HG02973 (cell line): ENCODE measurements around the gene IL7R.

Source experiments
- ATAC-seq: cut with Tn5 transposase; IDR thresholded peaks from one replicate; pipeline ENCODE4 v1.9.1; 2021; ENCODE audit warnings: moderate library complexity; ENCODE audit not compliant: unreplicated experiment

IL7R gene, protein sequence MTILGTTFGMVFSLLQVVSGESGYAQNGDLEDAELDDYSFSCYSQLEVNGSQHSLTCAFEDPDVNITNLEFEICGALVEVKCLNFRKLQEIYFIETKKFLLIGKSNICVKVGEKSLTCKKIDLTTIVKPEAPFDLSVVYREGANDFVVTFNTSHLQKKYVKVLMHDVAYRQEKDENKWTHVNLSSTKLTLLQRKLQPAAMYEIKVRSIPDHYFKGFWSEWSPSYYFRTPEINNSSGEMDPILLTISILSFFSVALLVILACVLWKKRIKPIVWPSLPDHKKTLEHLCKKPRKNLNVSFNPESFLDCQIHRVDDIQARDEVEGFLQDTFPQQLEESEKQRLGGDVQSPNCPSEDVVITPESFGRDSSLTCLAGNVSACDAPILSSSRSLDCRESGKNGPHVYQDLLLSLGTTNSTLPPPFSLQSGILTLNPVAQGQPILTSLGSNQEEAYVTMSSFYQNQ

DNA sequence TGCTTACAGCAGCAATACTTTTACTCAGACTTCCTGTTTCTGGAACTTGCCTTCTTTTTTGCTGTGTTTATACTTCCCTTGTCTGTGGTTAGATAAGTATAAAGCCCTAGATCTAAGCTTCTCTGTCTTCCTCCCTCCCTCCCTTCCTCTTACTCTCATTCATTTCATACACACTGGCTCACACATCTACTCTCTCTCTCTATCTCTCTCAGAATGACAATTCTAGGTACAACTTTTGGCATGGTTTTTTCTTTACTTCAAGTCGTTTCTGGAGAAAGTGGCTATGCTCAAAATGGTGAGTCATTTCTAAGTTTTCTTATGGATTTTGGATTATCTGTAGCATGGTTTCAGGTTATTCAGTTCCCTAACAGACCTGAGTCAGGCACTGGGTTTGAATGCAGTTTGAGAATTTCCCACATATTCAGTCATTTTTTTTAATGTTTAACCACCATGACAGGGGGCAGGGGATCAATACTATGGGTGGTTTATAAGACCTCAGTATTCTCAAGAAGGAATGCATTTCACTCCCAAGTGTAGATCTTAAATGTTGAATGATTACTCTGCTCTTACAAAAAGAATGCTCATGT lies at the start of gene IL7R:
IL7R (plus strand) TSS at position 127 of the 587 bp plus-strand sequence; CDS start at position 214, 87 bp downstream.
- peak; percentile 42 for ATAC-seq

DNA sequence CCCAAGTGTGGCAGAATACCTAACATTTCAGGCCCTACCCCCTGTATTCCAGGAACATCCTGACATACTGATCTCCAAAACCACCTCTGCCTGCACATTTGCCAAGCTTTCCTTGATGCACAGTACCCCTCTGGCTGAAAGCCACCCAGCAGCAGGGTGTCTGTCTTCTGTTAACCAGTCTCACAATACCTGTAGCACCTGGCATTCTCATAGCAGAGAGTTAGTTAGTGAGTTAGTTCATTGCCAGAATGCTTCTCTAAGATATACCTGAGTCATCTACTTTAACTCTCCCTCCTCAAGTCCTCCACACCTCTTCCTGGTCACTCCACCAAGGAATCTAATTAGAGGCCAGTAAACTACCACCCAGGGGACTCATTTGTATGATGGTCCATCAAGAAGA lies 46.1 kb upstream of the IL7R start:
- no peak for ATAC-seq

DNA sequence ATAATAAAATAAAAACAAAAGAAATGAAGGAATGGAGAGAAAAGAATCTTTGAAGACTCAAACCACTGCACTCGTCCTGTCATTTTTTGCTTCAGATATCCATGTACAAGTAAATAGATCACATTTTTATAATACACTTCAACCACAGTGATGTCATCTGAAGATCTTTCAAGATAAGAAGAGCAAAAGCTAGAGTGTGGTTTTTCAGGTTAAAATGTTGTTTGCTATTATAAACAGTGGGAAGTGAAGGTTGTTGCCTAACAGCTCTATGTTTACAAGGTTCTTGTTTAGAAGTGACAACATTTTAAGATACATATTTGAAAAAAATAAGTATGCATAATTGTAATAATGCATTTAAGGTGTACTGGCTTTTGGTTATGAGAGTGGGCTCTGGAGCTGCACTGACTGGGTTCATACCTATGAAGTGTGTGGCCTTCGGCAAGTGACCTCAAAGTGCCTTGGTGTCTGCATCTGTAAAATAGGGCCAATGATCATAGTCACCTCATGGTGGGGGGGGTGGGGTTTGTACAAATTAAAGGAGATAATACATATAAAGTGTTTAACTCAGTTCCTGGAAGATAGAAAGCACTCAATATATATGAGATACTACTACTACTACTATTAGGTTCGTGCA lies 45.5 kb upstream of the IL7R start:
- no peak for ATAC-seq

DNA sequence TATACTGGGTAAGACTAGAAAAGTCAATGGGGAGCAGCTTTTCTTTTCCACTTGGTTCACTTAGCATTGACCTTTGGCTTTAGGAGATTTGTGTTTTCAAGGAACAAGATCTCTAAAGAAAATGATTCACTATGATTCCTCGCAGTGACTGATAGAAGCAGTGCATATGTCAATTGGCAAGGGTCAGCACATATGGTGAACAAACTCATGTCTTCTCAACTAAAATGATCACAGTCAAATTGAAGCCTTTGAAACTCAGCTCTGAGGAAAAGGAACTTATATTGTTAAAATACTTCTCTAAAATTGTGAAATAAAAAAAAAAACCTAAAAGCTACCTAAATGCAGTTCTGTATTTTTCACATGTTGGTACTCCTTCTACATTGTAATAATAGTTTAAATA lies 43.2 kb upstream of the IL7R start:
- ATAC-seq: no peak

DNA sequence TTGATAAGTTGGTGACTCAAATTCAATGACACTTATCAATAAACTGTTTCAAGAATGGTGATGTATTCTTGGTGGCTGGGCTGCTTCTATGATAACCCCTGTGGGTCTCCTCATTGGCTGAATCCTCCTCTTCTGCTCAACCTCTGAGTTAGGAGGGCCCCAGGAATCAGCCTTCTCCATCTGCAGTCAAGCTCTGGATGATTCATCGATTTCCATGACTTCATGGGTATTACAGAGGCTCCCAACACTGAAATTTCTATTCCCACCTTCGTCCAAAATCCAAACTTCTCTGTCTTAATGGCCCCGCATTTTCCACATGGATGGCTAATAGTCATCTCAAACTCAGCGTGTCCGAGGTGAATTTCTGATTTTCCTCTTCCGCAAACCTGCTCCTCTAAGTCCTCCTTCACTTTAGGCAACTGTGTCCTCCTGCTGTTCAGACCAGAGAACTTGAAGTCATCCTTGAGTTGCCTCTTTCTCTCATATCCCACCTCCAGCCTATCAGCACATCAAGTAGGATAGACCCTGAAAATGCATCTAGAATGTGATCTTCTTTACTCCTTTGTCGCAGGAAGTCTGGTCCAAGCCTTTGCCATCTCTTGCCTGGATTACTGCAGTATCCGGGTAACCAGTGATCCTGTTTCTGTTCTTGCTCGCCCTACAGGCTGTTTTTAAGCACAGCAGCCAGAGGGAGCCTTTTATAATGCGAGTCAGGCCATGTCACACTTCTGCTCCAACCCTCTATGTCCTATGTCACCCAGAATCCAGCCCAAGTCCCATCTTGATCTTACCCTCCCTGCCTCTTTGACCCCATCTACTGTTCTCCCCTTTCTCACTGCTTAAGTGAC lies 41.4 kb upstream of the IL7R start:
- no peak for ATAC-seq

DNA sequence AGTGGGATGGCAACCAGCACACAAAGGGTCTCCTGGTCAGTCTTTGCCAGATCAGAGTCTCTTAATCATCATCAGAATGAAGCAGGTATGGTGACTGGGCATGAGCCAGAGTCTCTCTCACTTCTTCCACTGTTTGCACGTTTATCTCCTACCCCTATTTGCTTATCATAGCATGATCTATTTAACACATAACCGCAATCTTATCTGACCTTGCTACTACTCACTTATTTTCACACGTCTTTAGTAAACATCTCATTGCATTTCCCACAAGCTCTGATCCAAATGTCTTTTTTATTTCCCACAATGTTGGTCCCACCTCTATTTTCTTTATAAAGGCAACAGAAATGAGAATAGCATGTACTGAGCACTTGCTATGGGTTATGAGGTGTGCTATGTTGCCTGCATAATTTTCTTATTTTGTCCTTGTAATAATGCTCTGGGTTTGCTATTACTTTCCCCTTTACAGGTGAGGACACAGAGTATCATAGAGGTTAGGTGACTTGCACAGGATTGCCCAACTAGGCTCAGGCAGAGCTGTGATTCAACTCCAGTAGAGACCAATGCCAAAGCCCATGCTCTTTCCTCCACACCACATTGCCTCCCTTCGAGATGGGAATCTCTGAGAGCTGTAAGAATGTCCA lies 39.7 kb upstream of the IL7R start:
- ATAC-seq: no peak

DNA sequence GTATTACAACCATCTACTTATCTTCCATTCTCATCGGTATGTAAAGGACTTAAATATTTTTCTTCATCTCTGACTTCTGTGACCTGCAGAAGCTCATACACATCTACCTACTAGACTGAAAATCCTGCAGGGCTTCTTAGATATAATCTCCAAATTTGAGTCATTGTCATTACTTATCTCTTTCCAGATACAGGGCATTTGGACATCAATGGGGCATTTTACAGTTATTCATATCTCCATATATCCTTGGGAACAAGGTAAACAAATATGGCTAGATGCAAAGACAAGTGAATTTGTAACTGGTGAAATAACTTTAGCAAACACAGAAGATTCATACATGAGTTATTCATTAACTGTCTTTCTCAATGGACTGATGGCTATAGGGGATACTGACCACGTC lies 37.7 kb upstream of the IL7R start:
- ATAC-seq: no peak

DNA sequence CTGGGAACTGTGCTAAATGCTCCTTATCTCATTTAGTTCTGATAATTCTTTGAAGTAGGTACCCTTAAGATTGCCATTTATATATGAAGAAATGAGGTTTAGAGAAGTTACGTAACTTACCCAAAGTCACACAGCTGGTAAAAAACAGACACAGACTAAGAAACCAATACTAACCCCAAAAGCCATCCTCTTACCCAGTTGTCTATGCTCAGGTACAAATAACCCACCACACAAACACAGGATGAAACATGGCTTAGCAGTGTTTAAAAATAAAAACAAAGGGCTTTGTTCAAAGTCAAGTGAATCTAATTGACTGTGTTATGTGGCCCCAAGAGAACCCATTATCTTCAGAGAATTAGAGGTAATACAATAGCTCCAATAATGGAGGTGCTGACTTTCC lies 37.0 kb upstream of the IL7R start:
- no peak for ATAC-seq

DNA sequence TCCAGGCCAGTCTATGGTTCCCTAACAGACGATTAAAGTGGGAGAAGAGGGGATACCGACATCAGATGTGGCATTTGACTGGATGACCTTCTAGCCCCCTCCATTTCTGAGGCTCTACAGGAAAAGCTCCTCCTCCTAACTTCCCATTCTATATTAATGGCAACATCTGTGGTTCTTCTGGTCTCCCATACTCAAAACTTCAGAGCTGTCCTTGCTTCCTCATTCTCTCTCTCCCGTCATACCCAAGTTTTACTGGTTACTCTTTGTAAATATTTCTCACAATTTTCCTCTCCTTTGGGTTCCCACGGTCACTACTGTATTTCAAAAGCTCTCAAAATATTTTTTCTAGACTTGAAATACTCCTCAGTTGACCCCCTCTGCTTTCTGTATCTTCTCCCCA lies 36.0 kb upstream of the IL7R start:
- no peak for ATAC-seq

DNA sequence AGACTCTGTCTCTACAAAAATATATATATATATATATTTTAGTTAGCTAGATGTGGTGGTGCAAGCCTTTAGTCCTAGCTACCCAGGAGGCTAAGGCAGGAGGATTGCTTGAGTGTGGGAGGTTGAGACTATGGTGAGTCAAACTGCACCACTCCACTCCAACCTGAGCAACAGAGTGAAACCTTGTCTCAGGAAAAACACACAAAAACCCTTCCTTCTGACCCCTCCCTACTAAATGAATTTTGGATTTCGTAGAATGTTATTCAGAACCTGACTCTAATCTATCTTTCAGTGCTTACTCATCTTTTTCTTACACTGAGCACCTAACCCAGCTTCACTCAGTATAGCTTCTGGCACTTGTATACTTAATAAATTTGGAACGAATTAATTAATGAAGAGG lies 35.2 kb upstream of the IL7R start:
- no peak for ATAC-seq

DNA sequence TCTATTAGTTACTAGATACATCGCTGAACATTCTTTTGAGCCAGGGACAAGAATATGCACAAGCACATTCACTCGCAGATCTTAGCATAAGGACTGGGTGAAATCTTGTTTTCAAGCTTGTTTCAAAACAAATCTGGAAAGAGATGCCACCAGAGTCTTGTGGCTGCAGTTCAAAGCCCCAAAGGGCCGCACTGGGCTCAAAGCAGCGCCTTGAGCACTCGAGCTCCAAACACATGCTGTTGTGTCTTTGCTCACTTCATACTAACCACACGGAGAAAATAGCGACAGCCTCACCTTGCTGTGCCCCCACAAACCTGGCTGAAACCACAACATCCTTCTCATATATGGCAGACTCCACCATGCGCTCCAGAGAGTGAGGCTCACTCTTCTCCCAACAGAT lies 34.2 kb upstream of the IL7R start:
- no peak for ATAC-seq

DNA sequence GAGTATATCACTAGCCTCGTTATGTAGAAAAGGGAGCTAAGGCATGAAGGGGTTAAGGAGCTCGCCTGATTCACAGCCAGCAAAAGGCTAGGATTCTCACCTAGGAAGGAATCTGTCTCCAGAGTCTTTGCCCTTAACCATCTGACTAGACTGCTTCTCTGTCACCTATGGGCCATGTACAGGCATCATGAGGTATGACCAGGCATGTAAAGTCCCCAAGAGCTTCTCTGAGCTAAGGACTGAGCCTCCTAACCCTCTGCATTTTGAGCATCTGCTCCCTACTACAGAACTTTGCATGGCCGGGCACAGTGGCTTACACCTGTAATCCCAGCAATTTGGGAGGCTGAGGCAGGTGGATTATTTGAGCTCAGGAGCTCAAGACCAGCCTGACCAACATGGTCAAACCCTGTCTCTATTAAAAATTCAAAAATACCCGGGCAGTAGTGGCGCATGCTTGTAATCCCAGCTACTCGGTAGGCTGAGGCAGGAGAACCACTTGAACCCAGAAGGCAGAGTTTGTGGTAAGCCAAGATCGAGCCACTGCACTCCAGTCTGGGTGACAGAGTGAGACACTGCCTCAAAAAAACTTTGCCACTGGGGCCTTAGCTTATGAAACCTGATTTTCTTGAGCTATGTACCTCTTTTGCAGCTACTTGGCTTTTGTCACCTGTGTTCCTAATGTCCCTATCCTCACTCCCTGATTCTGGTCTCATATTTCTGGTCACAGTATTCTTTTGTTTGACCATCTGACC lies 33.2 kb upstream of the IL7R start:
- ATAC-seq: no peak

DNA sequence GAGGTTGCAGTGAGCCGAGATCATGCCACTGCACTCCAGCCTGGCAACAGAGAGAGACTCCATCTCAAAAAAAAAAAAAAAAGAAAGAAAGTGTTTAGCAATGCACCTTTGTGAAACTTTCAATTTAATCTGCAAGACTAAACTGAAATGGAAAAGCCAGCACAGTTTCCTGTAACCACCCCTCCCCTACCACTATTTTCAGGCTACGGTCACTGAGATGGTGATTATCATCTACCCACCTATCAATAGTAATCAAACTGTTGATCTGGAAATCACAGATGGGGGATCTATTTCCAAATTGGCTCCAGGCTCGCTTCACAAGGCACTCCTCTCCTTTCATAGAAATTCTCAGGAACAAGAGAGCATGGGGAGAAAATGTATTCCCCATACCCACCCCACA lies 30.6 kb upstream of the IL7R start:
- ATAC-seq: no peak

DNA sequence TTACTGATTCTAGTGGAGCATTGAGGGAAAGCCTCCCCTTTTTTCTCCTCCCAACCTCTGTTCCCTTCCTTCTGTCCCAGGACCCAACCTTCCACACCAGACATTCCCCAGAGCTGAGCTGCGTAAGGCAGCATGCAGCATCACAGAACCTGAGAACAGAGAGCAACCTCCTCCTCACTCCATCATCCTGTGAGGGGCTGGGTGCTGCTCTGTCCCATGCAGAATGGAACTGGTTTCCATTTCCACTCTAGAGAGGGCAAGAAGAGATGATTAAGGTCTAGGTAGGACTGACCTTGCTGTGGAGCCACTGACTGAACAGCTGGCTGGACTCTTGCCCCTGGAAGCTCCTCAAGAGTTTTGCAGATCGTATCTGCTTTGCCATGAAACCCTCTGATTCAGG lies 30.1 kb upstream of the IL7R start:
- no peak for ATAC-seq

DNA sequence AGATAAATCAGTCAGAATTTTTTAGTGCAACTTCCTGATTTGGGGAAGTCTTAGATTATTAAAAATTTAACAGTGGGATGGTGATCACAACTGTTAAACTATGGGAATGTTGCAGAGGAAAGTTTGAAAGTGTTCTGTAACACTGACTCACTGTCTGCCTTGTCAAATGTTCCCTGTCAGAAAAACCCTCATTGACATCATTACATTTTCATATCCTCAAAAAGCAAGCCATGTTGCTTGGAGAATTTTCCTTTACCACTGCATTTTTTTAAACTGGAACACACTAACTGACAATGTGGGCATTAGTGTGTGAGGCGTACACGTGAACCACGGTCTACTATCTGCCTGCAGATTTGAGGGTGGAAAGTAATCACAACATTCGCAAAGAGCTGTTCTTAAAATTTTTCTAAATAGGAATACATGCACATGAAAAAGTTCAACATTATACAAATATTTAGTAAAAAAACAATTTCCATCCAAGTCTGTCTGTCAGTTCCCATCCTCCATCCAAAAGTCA lies 28.6 kb upstream of the IL7R start:
- no peak for ATAC-seq

DNA sequence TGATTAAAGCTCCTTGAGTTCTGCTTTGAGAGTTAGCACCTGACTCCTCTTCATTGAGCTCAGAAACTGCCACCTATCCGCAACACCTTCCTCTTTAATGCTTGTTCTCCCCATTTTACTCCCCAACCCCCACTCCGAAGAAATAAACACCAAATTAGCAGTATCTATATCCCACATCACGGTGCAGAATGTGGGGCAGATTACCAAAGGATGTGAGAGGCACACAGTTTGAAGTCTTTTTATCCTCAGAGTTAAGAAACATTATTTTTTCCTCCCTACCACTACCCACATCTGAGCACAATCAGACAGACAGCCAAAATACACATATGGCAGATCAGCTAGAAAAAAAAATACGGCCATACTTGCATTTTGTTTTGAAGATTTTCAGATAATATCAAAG lies 26.1 kb upstream of the IL7R start:
- ATAC-seq: no peak

DNA sequence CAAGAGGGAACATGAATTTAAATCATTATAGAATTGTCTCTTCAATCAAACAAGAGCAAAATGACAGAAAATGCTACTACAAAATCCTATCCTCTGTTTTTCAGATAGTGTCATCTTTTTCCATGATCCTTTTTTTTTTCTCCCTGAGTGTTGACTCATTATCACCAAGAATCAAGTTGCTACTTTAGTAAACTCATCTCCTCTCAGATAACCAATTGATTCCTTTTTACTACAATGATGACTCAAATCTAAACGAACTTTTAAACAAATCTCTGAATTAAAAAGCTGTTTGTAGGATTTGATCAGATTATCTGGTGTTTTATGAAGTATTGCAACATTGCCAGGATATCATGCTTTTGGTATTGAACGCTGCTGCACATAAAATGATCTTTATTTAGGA lies 23.9 kb upstream of the IL7R start:
- no peak for ATAC-seq

DNA sequence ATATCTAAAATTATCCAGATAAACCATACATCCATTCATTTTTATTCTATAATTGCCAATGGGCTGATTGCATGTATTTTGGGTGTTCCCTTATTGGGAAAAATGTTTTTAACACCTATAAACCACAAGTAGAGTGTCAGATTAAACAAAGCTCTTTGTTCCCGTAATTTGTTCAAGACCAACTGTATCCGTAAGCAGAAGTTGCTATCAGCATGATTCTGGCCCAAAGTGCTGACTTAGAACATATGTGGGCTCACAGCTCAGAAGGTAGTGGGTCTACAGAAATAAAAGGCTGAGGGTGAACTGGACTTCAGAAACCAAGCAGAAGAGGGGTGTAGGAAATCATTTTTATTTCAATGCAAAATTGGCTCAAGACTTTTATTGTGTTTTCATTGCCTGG lies 23.5 kb upstream of the IL7R start:
- no peak for ATAC-seq

DNA sequence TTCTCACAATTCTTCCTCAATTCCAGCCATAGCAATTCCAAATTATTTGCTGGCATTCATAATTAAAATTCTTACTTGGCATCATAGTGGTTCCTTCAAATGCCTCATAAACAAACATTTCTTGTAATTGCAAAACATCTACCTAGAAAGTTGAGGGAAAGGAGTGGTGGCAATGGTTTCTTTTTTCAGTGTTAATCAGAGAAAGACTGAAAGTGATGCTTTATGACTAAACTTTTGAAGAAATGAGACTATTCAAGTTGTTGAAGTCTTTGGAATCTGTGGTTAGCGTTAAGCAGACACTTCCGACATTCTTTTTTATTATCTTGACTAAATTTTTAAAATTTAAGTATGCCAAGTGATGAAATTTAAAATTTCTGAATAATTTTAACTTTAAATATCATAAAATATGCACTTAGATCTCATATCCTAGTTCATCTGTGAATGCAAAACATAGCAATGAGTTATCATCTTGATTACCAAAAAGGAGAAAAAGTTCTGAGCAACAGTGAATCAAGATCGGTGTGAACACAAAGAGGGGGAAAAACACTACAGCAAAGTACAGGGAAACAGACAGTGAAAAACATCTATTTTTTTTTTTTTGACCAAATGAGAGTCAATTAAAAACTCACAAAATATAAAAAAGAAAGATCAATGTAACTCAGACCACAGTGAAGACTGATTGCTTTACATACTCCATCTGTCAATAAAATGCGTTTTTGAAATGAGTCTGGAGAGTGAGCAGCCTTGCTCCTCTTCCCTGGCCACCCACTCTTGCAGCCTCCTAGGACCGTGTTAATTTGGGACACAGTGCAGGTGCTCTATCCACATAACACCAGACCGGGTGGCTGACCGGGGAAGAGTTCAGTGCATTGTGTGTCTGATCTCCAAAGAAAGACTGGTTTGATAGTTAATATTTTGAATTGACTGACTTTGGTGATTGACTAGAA lies 20.6 kb upstream of the IL7R start:
- ATAC-seq: no peak
